Measurements from ENCODE around the gene NT5DC3.

- TF ChIP-seq CTCF (conservative IDR thresholded peaks at IDR 0.05; ENCODE audit: low read depth, low read length) = peak; percentile 84
- TF ChIP-seq EZH2 (IDR thresholded peaks at IDR 0.05; ENCODE audit: borderline replicate concordance, low read depth, low read length, poor library complexity, severe bottlenecking) = no peak
Measured at GRCh38 chr12:103877934-103878510, 37.0 kb upstream of the NT5DC3 start.

All from A673 (cell line).